Measurements from ENCODE around the gene CIAO3.
"Not testable (repeated sequence)": the region's sequence is repeated elsewhere in the genome, so short reads cannot be mapped to it uniquely, and the experiment has no call there.

Gene CIAO3

DNA sequence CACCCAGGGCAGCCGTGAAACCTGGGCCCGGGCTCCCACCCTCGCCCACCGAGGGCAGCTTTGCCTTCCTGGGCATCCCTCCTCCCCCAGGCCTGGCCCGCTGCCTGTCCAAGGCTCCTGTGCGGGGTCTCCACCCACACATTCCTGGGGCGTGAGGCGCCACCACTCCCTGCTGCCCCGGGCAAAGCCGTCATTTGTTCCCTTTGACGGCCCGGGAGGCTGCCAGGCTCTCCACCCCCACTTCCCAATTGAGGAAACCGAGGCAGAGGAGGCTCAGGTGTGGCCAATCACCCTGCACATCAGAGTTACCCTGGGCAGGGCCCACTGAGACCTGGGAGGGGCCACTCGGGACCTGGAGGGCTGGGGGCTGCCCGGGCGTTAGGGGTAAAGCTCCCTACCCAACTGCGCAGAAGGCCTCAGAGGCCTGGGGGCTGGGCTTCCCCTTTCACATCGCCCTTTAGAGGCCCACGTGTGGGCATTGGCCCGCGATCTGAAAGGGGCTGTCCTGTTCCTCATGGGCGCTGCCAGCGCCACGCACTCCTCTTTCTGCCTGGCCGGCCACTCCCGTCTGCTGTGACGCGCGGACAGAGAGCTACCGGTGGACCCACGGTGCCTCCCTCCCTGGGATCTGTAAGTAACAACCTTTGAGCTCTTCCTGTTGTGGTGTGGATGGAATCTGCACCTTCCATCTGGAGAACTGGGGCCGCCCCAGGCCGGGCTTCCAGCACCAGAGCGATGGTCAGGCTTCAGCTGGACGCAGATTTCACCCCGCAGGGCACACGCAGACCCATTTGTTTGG, 19.9 kb upstream of the CIAO3 start, which contains the start of gene MSLN:
Gene MSLN, plus strand, starts transcription at position 190 of the 799 bp plus-strand sequence. CDS start 1,947 bp downstream, outside the sequence.
- no peak for DNase-seq (ENCODE audit: low read depth, low spot score)

DNA sequence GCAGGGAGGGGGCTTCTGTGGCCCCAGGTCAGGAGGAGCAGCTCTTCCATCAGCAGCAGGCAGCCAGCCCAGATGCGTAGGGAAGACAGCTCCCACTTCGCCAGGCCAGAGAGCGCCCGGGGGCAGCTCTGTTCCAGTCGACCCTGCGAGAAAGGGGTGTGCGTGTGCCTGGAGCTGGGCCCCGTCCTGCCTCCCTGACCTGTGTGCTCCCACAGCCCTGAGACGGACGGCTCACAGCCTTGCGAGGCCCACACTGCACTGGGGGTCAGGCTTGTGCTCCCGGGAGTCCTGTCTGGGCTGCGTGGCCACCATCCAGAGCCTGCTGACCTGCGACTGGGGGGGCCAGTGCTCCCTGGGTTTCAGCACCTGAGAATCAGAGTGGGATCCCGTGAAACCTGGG, 19.3 kb upstream of the CIAO3 start:
- DNase-seq (ENCODE audit: low read depth, low spot score): no peak

DNA sequence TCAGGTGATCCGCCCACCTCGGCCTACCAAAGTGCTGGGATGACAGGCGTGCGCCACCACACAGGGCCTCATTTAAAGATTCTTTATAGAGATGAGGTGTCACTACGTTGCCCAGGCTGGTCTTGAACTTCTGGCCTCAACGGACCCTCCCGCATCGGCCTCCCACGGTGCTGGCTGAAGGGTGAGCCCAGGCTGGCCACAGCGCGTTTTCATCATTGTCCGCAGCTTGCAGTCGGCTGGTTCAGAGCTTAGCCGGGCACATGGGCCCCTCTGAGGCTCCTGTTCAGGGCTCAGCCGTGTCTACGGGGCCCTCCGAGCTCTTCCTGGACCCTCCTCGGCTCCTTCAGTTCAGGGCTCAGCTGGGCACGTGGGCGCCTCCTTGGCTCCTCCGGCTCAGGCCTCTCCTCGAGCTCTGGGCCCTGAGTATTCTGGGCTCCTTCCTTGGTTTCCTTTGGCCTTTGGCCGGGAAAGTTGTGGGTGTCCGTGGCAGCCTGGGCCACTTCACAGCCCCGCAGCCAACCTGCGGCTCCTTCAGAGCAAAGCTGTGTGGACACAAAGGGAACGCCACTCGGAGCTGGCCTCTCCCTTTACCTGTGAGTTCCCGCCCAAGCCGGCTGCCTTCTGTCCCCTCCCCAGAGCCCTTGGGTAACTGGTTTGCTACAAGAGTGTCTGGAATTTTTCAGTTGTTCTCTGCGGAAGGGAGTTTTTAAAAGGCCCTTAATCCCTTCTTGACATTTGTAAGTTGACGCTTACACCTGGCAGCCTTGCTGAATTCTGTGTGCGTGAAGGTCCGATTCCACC, 18.5 kb upstream of the CIAO3 start:
- DNase-seq (ENCODE audit: low read depth, low spot score): no peak

DNA sequence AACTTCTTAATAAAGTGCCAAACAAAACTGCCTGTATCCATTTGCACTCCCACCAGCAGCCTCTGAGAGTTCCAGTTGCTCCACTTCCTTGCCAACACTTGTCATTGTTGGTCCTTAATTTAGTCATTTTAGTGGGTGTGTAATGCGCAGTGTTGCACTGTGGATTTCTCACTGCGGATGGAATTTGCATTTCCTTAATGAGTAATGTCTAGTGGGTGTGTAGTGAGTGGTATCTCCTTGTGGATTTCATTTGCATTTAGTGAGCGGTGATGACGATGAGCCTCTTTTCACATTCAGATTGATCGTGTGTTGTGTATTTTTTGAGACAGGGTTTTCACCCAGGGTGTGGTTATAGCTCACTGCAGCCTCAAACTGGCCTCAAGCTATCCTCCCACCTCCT, 15.6 kb upstream of the CIAO3 start:
- DNase-seq (ENCODE audit: low read depth, low spot score): no peak

DNA sequence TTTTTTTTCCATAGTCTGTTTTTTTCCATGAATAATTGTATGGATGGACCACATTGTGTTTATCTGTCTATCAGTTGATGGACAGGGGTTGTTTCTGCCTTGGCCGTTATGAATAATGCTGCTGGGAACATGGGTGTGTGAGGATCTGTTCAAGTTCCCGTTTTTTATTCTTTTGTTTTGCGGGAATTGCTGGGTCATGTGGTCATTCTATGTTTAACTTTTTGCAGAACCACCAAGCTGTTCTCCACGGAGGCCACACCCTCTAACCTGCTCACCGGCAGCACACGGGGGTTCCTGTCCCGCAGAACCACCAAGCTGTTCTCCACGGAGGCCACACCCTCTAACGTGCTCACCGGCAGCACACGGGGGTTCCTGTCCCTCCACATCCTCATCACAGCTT, 13.9 kb upstream of the CIAO3 start:
- DNase-seq (ENCODE audit: low read depth, low spot score): no peak

DNA sequence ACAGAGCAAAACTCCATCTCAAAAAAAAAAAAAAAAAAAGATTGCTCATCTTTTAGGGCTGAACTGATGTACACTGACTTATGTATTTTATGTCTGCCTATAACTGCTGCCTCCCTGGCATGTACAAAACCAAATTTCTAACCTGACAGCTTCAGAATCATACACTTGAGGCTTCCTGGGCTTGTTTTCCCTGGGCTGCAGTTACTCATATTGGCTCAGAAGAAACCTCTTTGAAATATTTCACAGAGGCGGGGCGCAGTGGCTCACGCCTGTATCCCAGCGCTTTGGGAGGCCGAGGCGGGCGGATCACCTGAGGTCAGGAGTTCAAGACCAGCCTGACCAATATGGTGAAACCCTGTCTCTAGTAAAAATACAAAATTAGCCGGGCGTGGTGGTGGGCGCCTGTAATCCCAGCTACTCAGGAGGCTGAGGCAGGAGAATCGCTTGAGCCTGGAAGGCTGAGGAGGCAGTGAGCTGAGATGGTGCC, 13.4 kb upstream of the CIAO3 start:
- DNase-seq (ENCODE audit: low read depth, low spot score): not testable (repeated sequence)

DNA sequence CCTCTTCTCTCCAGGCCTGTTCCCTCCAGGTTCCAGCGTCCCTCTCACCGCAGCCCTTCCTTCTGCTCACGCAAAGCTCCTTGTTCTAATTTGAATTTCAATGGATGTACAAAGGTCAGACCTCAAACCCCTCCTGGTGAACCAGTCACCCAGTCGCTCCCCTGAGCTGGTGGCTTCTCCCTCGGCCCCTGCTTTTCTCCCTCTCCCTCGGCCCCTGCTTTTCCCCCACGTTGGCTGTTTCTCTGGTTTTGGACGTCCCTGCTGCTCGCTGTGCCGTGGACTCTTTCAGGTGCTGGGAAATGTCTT, 11.2 kb upstream of the CIAO3 start:
- DNase-seq (ENCODE audit: low read depth, low spot score): no peak

DNA sequence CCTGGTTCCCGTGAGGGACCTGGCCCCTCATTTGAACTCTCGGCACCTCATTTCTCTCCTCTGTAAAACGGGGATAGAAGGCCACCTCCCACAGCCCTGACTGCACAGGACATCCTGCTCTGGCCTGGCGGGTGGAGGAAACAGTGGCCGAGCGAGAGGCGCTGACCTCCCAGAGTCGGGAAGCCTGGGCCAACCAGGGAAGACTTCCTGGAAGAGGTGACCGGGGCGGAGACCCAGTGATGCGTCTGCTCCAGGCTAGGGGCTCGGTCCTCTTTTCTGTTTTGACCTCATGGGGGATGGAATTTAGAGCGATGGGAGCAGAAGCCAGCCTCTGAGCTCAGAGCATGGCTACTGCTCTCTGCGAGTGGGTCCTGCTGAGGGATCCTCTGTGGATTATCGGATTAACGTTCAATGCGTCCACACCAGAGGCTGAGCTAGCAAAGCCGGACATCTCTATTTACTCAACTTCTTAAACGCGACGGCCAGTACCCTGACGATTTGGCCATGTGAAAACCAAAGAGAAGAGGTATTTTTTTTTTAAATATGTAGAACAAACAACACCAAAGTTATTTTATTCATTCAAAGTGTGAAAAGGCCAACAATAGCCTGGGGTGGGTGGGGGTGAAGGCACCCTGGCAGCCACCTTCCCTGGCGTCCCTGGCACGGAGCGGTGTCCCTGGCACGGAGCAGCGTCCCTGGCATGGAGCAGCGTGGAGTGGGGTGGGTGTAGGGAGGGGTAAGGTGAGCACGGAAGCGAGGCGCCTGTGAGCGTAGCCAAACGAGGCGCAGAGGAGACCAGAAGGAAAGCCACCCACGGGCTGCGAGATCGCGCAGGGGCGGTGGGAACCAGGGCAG, 10.6 kb upstream of the CIAO3 start:
- no peak for DNase-seq (ENCODE audit: low read depth, low spot score)

DNA sequence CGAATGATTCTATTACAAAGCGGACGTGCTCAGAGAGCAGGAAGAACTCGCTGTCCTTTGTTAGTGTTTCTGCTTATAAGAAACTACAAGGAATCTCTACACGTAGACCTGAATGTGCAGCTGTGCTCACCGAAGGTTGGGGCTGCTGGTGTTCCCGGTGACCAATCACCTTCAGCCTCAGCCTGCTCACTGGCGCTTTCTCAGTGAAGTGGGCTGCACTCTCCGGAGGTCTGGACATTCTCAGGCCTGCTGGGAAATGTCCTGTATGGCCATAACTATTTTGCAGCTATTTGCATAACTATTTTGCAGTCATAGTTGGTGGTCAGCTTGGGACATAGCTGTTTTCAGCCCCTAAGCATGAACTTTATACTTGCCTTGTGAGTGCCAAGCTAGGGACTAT, 9.7 kb upstream of the CIAO3 start:
- no peak for DNase-seq (ENCODE audit: low read depth, low spot score)

DNA sequence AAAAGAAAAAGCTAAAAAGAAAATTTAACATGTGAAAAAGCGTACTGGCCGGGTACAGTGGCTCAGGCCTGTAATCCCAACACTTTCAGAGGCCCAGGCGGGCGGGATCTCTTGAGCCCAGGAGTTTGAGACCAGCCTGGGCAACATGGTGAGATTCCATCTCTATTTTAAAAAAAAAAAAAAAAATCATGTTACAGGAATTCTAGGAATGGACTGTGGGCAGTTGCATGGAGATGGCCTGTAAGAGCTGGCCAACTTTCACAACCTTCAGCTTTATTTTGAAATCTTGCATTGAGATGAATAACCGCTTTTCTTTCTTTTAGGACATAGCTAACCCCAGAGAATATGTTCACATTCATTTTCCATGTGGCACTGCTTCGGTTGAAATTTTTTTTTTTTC, 8.2 kb upstream of the CIAO3 start:
- DNase-seq (ENCODE audit: low read depth, low spot score): no peak

DNA sequence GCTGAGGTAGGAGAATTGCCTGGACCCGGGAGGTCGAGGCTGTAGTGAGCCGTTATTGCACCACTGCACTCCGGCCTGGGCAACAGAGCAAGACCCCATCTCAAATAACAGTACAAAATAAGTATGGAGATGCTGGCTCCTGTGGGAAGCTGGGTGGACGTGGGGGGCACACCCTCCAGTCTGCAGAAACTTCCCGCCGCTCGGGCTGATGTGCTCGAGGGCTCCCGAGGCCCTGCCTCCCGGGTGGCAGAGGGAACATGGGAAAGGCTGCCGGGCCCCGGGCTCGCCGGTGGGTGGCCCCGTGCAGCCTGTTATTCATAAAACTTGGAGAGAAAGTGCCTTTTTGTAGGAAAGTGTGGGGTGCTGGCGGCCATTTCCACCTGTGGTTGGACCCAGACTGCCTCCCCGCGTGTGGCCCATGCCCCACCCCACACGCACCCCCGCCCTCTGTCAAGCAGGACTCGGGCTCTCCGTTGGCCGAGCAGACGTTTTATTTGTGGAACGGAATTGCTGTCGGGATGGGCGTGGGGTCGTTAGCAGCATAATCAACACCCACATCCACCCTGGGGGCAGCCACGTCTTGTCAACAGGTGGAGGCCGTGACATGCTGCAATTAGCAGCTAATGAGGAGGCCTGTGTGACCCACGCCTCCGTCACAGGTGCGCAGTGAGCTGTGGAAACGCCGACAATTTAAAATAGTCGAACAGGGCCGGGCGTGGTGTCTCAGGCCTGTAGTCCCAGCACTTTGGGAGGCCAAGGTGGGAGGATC, 7.4 kb upstream of the CIAO3 start:
- DNase-seq (ENCODE audit: low read depth, low spot score): no peak

DNA sequence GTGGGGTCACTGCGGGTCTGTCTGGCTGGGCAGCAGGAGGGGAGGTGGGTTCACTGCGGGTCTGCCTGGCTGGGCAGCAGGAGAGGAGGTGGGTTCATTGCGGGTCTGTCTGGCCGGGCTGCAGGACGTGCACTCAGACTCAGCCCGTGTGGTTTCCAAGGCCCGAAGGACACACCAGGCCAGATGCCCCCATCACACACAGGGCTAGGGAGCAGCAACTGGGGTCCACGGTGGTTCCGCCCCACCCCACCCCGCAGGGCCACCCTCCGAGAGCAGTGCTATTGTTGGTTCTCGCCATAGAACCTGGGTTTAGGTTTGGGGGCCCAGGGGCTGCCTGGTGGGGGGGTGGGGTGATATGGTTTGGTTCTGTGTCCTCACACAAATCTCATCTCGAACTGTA, 5.8 kb upstream of the CIAO3 start:
- no peak for DNase-seq (ENCODE audit: low read depth, low spot score)

DNA sequence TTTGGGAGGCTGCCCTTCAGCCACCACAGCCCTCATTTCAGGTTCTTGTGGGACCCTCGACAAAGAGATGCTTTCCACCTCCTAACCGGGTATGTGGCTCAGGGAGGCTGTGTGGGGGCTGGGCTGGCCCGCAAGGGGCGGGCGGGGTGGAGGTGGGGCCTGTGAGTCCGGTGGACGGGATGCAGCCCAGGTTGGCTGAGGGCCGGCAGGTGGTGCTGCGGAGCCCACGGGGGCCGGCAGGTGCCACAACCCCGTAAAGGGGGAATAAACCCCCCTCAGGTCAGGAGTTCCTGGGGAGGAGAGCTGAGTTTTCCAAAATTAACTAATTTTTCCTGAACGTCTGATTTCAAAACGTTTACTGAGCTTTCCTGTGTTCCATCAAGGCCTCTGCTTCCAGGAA, 4.9 kb upstream of the CIAO3 start:
- DNase-seq (ENCODE audit: low read depth, low spot score): no peak

DNA sequence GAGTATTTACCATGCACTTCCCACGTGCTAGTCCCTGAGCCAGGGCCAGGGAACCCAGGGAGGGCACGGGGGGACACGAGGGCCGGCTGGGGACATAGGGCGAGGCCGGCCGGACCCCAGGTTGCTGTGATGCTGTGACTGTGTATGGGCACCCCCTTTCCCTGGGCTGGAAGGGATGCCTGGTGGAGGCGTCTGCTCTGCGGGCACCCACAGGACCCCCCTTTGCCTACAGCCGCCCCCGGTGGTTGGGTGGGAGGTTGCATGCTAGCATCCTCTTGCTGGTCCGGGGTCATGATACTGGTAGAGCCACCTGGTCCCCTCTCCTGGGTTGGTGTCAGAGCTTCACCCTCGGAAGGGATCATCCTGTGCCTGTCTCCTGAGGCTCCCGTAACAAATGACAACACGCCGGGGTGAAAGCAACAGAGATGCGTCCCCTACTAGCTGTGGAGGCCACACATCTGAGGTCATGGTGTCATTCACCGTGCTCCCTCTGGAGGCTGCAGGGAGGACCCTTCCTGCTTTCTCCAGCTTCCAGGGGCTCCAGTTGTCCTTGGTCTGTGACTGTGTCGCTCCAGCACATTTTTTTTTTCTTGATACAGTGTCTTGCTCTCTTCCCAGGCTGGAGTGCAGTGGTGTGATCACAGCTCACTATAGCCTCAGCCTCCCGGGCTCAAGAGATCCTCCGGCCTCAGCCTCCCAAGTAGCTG, 3.1 kb upstream of the CIAO3 start:
- DNase-seq (ENCODE audit: low read depth, low spot score): no peak

DNA sequence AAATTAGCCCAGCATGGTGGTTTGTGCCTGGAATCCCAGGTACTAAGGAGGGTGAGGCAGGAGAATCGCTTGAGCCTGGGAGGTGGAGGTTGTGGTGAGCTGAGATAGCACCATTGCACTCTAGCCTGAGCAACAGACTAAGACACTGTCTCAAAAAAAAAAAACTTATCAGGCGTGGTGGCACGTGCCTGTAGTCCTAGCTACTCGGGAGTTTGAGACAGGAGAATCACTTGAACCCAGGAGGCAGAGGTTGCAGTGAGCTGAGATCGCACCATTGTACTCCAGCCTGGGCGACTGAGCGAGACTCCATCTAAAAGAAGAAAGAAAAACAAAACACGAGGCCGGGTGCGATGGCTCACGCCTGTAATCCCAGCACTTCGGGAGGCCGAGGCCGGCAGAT, 2.1 kb upstream of the CIAO3 start:
- DNase-seq (ENCODE audit: low read depth, low spot score): not testable (repeated sequence)

DNA sequence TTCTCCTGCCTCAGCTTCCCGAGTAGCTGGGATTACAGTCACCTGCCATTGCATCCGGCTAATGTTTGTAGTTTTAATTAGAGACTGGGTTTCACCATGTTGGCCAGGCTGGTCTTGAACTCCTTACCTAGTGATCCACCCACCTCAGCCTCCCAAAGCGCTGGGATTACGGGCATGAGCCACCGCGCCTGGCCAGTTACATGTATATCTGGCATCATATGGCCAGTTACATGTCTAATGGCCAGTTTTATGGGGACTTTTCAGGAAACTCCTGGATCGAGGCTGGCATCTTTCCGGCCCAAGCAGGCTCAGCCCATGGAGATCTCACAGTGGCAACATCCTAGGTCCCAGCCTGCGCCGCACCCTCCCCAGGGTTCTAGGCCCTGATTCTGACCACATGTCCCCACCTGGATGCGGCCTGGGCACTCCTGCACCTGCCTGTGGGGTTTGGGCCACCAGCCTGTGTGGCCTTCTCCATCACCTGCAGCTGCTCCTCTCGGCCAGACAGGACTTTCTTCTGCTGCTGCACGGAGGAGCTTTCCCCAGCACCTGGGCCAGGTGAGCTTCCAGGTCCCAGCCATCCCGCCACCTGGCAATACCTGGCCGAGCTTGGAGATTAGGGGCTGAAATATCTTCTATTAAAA, 1.3 kb upstream of the CIAO3 start:
- DNase-seq (ENCODE audit: low read depth, low spot score): no peak

DNA sequence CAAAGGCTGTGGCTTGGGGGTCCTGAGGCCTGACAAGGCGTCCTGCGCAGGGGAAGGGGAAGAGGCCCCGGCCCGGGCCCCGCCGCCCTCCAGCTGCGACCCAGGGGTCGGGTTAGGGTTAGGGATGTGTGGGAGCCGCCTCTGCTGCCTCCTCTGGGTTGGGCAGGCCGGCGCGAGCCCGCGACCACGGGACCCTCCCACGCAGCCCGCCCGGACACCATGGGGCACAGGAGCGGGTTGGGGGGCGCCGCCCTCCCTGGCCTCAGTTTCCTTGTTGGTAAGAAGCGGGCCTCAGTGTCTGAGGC, 386 bp downstream of the CIAO3 start:
- DNase-seq (ENCODE audit: low read depth, low spot score): no peak

DNA sequence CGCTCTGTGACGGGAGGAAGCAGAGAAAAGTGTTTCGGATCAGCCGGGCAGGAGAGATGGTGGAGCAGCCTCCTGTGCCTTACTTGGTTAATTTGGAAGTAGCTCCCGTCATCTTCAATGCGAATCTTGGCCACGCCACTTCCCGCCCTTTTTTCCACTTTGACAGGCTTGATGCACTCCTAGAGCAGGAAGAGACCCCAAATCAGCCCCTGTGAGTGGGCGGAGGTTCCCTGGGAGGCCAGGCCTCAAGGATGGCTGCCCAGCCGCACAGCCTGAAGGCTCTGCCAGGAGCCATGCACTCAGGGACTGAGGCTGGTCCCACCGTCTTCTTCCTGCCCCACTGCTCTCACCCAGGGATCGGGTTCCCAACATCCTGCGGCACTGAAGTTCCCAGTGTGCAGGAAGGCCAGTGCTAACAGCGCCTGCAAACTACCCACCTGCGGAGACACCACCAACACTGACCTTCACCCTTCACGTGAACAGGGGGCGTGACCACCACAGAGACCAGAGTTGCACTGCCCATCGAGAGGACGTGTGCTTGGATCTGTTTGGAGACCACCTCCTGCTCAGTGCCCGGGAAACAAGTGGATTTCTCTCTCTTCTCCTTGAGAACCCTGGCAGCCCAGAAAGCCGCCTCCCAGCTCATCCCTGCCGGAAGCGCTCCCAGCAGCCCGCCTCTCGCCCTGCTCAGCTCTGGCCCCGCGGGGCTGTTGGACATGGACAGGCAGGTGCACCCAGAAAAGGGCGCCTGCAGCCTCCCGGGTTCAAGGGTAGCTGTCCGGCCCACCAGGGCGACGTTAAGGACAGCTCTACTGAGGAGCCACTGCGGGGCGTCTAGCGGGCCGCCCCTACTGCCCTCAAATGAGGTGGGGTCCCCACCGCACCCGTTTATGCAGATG, 988 bp downstream of the CIAO3 start:
- DNase-seq (ENCODE audit: low read depth, low spot score): no peak

DNA sequence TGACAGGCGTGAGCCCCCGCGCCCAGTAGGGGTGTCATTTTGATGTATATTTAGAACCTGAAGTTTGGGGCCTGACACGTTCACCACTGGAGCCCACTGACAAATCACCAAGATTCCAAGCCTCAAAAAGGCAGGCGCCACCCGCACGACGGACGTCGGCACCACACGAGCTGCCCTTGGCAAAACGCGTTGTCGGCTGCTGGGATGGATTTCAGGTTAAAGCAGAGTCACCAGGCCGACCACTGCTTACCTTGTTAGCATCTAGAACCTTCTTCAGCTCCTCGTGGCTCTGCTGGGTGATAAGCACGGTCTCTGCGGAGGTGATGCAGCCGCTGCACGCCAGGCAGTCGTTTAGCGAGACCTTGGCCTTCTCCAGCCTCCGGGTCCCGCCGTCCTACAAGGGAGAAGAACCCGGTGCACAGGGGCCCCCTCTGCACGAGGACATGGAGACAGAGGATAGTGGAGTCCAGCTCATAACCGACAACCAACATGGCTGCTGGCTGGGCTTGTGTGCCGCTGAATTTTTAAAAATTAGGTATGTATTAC, 3.8 kb downstream of the CIAO3 start:
- DNase-seq (ENCODE audit: low read depth, low spot score): no peak

Data from activated naive CD8-positive, alpha-beta T cell treated with anti-CD3 and anti-CD28 coated beads, Interleukin-2, amount 50 U/mL, for 16 hours (primary cell).